Body of pancreas (tissue), 4 donors: ENCODE results near the gene GOT2.

ENCODE experiments used
- CTCF ChIP-seq, 7 experiments: fragments of 450-650 bp in 4 of 7; fragments of 200-600 bp in 3 of 7; sonication (generic) in 3 of 7; IDR thresholded peaks; one replicate each; pipeline ENCODE4 v1.5.1; 2016 to 2019; ENCODE audit warnings: antibody characterized with exemption in 7 of 7
- POLR2A ChIP-seq, 3 donors: fragments of 450-650 bp; IDR thresholded peaks; one replicate each; pipeline ENCODE4 v1.6.1; 2016; ENCODE audit warnings: antibody characterized with exemption in 3 of 3, mild to moderate bottlenecking in 2 of 3

GRCh38 chr16:58727796-58728568 lies 6.1 kb downstream of the GOT2 start:
- TF ChIP-seq CTCF (IDR thresholded peaks at IDR 0.05) (no peak), POLR2A (IDR thresholded peaks at IDR 0.05) (no peak)
